Measurements from ENCODE around the gene TRIM62.

Gene TRIM62

GRCh38 chr1:33170351-33171274, 11.2 kb downstream of the TRIM62 start:
- ChIA-PET CTCF (no interaction called here), POLR2A (ENCODE audit: low non-redundant PET) (no interaction called here)
- H3K27ac ChIP-seq, result no peak overlapping the region
- TF ChIP-seq, protein P1, sequence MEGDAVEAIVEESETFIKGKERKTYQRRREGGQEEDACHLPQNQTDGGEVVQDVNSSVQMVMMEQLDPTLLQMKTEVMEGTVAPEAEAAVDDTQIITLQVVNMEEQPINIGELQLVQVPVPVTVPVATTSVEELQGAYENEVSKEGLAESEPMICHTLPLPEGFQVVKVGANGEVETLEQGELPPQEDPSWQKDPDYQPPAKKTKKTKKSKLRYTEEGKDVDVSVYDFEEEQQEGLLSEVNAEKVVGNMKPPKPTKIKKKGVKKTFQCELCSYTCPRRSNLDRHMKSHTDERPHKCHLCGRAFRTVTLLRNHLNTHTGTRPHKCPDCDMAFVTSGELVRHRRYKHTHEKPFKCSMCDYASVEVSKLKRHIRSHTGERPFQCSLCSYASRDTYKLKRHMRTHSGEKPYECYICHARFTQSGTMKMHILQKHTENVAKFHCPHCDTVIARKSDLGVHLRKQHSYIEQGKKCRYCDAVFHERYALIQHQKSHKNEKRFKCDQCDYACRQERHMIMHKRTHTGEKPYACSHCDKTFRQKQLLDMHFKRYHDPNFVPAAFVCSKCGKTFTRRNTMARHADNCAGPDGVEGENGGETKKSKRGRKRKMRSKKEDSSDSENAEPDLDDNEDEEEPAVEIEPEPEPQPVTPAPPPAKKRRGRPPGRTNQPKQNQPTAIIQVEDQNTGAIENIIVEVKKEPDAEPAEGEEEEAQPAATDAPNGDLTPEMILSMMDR (conservative IDR thresholded peaks at IDR 0.05; ENCODE audit: low read depth), result no peak
- DNase-seq (ENCODE audit: low spot score), result no peak

- DNase-seq (ENCODE audit: low spot score), result no peak
- no peak overlapping the region for H3K27ac ChIP-seq
- TF ChIP-seq, protein P1 (conservative IDR thresholded peaks at IDR 0.05; ENCODE audit: low read depth), result no peak
- CTCF ChIA-PET, result no interaction called here
- POLR2A ChIA-PET (ENCODE audit: low non-redundant PET), result no interaction called here
These were observed 12.4 kb downstream of the TRIM62 start for GRCh38 chr1:33169290-33170055.

DNA sequence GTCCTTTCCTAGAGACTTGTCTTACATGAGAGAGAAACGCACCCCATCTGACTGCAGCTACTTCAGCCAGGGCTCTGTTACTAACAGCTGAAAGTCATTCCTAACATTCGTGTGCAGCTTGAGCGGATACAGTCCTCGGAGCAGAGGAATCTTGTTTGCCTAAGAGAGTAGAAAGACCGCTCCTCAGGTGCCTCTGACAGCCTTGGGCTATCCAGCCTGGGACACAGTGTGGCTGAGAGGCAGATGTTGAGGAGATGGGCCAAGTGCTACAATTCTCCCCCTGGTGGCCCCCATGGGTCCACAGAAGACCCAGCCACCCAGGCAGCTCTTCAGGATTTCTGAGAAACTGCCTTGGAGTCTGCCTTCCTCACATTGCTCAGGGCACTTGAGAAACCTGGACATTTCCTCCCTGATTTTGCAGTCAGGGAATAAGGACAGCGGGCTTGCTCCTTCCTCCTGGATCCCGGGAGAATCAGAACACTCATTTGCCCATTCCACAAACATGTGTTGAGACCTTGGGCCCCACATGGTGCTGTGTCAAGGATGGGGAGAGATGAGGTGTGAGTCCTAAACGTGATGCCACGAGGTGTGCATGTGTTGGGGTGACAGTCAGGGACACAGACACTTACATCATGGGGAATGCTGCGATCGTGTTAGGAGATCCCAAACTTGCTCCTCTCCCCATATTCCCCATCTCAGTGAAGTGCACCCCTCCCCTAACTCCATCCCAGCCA, 13.1 kb downstream of the TRIM62 start:
- ChIA-PET CTCF (no interaction called here), POLR2A (ENCODE audit: low non-redundant PET) (no interaction called here)
- H3K27ac ChIP-seq, result no peak overlapping the region
- no peak for DNase-seq (ENCODE audit: low spot score)
- TF ChIP-seq, protein P1 (conservative IDR thresholded peaks at IDR 0.05; ENCODE audit: low read depth), result no peak

- DNase-seq (ENCODE audit: low spot score), result no peak
- TF ChIP-seq, protein P1 (conservative IDR thresholded peaks at IDR 0.05; ENCODE audit: low read depth), result no peak
- CTCF ChIA-PET, result no interaction called here
These were observed 14.0 kb downstream of the TRIM62 start for GRCh38 chr1:33167650-33168447.

GRCh38 chr1:33165809-33166208, 16.0 kb downstream of the TRIM62 start:
- TF ChIP-seq, protein P1 (conservative IDR thresholded peaks at IDR 0.05; ENCODE audit: low read depth), result no peak
- no peak for DNase-seq (ENCODE audit: low spot score)
- ChIA-PET CTCF (interaction anchor here (0.7 to 0.8 kb wide), 2 partner anchors 28 to 204 kb away, joined by 3 read pairs; no protein-coding TSS in a partner anchor), POLR2A (ENCODE audit: low non-redundant PET) (interaction anchor here (0.5 kb wide), 1 partner anchor 201 kb away, joined by 3 read pairs; the partner anchor contains the start of gene RNF19B)
- no peak overlapping the region for H3K27ac ChIP-seq

More at GRCh38 chr1:33167650-33168447, 14.0 kb downstream of the TRIM62 start:
- no peak overlapping the region for H3K27ac ChIP-seq
- POLR2A ChIA-PET (ENCODE audit: low non-redundant PET), result no interaction called here
